AG09319 (cell line): ENCODE results near the gene RHOT2.

Experiments used
- DNase-seq: peaks from one replicate; pipeline ENCODE4 v3.0.0-alpha.2; 2010; ENCODE audit warnings: low read depth; ENCODE audit errors: extremely low read depth
- TF ChIP-seq, protein P1 (sequence below): IDR thresholded peaks from 2 replicates; pipeline ENCODE4 v1.5.1; 2011; ENCODE audit warnings: low read depth, mild to moderate bottlenecking, inconsistent platforms, low read length, moderate library complexity

RHOT2 gene

DNA sequence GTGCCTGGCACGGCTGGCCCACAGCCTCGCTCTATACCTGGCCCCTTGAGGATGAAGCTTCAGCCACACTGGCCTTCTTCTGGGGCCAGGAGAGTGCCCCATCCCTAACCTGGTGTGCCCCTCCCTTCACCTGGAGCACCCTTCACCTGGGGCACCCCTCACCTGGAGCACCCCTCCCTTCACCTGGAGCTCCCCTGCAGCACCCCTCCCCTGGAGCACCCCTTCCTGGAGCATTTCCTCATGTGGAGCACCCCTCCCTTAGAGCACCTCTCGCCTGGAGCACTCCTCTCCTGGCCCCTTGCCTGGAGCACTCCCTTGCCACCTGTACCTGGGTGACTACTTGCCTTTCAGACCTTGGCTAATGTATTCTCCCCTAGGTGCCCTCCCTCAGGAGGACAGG lies 40.1 kb downstream of the RHOT2 start:
- DNase-seq = no peak
- TF ChIP-seq, protein P1, sequence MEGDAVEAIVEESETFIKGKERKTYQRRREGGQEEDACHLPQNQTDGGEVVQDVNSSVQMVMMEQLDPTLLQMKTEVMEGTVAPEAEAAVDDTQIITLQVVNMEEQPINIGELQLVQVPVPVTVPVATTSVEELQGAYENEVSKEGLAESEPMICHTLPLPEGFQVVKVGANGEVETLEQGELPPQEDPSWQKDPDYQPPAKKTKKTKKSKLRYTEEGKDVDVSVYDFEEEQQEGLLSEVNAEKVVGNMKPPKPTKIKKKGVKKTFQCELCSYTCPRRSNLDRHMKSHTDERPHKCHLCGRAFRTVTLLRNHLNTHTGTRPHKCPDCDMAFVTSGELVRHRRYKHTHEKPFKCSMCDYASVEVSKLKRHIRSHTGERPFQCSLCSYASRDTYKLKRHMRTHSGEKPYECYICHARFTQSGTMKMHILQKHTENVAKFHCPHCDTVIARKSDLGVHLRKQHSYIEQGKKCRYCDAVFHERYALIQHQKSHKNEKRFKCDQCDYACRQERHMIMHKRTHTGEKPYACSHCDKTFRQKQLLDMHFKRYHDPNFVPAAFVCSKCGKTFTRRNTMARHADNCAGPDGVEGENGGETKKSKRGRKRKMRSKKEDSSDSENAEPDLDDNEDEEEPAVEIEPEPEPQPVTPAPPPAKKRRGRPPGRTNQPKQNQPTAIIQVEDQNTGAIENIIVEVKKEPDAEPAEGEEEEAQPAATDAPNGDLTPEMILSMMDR = no peak

DNA sequence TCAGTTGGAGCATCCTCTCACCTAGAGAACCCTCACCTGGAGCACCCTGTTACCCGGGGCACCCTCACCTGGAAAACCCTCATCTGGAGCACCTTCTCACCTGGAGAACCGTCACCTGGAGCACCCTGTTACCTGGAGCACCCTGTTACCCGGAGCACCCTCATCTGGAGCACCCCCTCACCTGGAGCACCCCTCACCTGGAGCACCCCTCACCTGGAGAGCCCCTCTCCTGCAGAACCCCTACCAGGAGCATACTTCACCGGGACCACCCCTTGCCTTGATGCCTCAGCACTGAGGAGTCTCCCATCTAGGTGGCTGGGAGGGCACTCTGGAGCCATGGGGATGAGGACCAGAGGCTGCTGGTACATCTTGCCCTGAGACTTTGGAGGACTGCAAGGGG lies 41.0 kb downstream of the RHOT2 start:
- no peak for DNase-seq
- TF ChIP-seq, protein P1 = no peak

DNA sequence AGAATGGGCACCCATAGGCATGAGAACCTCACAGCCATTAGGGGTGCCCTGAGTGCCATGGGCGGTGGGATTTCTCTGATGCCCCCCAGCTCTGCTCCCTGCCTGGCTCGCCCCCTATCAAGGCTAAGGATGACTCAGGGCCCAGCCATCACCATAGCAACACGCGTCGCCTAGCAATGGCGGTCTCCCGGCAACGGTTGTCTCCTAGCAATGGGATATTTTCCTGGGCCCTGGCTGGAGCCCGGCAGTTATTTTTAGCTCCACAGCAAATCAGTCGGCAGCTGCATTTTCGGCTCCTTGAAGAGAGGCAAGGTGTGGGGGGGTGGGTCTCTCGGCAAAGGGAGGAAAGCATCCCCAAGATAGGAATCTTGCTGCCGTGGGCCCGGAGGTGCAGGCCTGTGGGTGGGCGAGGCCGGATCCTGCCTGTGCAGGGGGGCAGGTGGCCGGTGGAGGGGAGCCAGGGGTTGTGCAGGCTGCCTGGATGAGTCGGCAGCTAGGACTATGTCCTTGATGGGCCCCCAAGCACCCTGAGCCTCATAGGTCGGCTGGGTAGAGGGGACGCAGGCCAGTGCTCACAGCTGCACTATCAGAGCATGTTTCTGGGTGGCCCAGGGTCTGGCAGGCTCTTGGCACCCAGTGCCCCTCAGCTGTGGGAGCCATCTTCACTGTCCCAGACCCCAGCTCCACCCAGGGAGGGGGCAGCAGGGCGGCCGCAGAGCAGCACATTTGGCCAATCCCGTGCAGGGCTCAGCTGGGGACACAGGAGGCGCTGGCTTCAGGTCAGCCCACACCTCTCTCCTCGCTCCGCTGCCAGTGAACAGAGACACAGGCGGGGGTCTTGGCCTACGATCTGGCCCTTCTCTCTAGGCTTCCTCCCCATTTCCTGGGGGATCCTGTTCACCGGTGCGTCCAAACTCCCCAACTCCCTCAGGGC lies 41.9 kb downstream of the RHOT2 start:
- no peak for DNase-seq

DNA sequence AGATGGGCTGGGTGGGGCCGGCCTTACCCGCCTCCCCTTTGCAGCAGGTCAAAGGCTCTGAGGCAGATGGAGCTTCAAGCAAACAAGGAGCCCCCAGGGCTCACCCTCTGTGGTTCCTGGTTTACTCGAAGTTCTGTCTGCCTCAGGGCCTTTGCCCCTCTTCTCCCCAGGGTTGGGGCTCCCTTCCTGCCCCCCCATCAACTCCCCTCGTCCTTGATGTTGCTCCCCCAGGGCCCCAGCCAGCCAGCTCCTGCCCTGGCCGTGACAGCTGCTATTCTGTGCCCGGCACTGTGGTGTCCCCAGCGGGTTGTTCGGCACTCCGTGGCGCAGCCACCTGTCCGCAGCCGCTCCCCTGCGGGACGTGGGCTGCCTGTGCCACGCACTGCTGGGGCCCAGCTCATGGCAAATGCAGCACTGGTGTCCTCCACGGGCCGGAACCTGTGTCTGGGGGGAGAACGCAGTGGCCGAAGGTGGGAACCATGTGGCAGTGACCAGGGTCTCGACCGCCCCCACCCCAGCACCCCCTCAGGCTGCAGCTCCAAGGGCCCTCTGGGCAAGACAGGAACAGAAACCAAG lies 42.7 kb downstream of the RHOT2 start:
- DNase-seq = no peak
- TF ChIP-seq, protein P1 = no peak

More for the DNA sequence above, 41.9 kb downstream of the RHOT2 start:
- TF ChIP-seq, protein P1 = no peak

DNA sequence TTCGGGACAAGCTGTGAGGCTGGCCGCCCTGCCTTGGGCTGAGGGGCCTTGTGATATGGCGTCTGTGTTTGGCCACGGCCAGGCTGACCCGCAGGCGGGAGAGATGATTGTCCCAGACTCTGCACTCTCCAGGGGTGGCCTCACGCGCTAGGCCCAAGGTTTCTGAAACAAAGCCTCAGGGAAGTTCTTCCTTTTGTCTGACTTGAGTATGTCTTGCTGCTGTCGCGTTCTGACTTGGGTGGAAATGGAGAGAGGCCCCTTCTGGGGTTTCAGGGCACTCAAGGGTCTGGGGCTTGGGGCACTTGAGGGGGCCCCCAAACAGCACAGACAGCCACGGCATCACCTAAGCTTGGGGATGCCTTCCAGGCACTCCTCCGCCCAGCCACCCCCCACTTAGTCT lies 43.2 kb downstream of the RHOT2 start:
- TF ChIP-seq, protein P1 = no peak
- no peak for DNase-seq

DNA sequence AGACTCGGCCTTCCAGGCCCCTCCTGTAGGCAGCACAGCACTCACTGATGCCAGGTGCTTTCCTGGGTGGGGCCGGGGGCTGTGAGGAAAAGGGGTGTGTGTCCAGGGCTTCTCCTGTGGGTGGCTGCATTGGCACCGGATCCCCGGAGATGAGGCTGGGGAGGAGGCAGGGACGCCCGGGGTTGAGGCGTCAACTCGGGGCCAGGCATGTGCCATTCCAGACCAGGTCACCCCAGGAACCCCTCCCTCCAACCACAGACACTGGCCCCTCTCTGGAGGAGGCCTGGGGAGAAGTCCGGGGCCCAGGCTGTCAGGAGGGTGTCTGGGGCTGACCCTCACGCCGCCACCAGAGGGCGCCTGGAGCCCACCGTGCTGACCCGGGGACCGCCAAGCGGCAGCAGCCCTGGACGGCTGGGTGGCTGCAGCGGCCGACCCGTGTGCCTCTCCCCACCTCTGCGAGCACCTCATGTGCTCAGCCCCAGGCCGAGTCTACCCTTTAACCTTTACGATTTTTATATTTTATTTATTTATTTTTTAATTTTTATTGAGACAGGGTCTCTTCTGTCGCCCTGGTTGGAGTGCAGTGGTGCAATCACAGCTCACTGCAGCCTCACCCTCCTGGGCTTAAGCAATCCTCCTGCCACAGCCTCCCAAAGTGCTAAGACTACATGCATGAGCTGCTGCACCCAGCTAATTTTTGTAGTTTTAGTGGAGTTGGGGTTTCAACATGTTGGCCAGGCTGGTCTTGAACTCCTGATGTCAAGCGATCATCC lies 43.8 kb downstream of the RHOT2 start:
- DNase-seq = no peak
- TF ChIP-seq, protein P1 = peak; percentile 88
